ENCODE measurements around the gene CASP9.

The CASP9 gene

GRCh38 chr1:15444468-15445389 lies 79.3 kb downstream of the CASP9 start:
- DNase-seq = no peak

- no peak for DNase-seq
Measured at GRCh38 chr1:15443281-15443680, 80.7 kb downstream of the CASP9 start.

- no peak for DNase-seq
Measured at GRCh38 chr1:15442759-15443158, 81.3 kb downstream of the CASP9 start.

- no peak for DNase-seq
Measured at GRCh38 chr1:15442119-15442518, 81.9 kb downstream of the CASP9 start.

All from activated CD4-positive, CD25-positive, alpha-beta regulatory T cell (primary cell).